Endothelial cell of umbilical vein (primary cell): Measurements from ENCODE around the gene RBL1. TPM values are rescaled to one million over a fixed set of nuclear protein-coding genes. Genes with fewer than 3 reads are reported as not detected.
"Not testable (repeated sequence)": the region's sequence is repeated elsewhere in the genome, so short reads cannot be mapped to it uniquely, and the experiment has no call there.

Experiments
- BruUV-seq: library from RNA; stranded (reverse); fragments of 400-500 nt; replicated peaks from 2 replicates; lab custom pipeline; 2021; lab: Mats Ljungman, UMichigan
- CTCF ChIA-PET: fragments of 300-600, 350-600 bp; sonication (Branson Sonifier 250); formaldehyde crosslinking; loops from one replicate; lab custom pipeline; 2021; ENCODE audit warnings: antibody characterized with exemption, inconsistent platforms; lab: Charles Lee
- POLR2A ChIA-PET: fragments of 300-600, 350-600 bp; sonication (Branson Sonifier 250); formaldehyde crosslinking; loops from one replicate; lab custom pipeline; 2021; ENCODE audit warnings: antibody characterized with exemption, inconsistent platforms; lab: Charles Lee
- DNase-seq: peaks from one replicate; pipeline ENCODE4 v3.0.0-alpha.2; 2011; ENCODE audit warnings: low read depth, low spot score
- FAIRE-seq: peaks from 2 replicates; lab custom pipeline; 2011; peaks lifted over from hg19 to GRCh38; lab: Jason Lieb, UNC
- H2AFZ ChIP-seq: 2 replicates; pipeline ENCODE4 v1.6.0; 2012; ENCODE audit warnings: low read depth, low read length, control low read depth, inconsistent platforms
- H3K27ac ChIP-seq: 2 replicates; pipeline ENCODE4 v1.5.1; 2011; ENCODE audit warnings: low read depth, mild to moderate bottlenecking, control low read depth, low read length, moderate library complexity; ENCODE audit not compliant: insufficient read depth
- H3K27me3 ChIP-seq, 2 experiments: 2 replicates each; pipeline versions ENCODE4 v1.6.0 to v1.6.1; 2011; ENCODE audit warnings: low read length in 2 of 2, mixed read lengths in 1 of 2; ENCODE audit not compliant: control insufficient read depth in 2 of 2, insufficient read depth in 2 of 2
- H3K36me3 ChIP-seq, 2 experiments: 2 replicates in 1 of 2; 3 replicates in 1 of 2; pipeline ENCODE4 v1.5.1; 2011; ENCODE audit warnings: low read length in 2 of 2, mild to moderate bottlenecking in 1 of 2, moderate library complexity in 1 of 2; ENCODE audit not compliant: control insufficient read depth in 2 of 2, insufficient read depth in 2 of 2; ENCODE audit errors: extremely low read depth in 1 of 2
- H3K4me1 ChIP-seq: 3 replicates; pipeline ENCODE4 v1.5.1; 2011; ENCODE audit warnings: mild to moderate bottlenecking, low read length; ENCODE audit not compliant: control insufficient read depth, insufficient read depth; ENCODE audit errors: extremely low read depth
- H3K4me2 ChIP-seq: 2 replicates; pipeline ENCODE4 v1.6.1; 2011; ENCODE audit warnings: low read length, control low read depth, mixed read lengths; ENCODE audit not compliant: insufficient read depth
- H3K4me3 ChIP-seq, 3 experiments: fragments of 200-600 bp in 1 of 3; sonication (generic), shearing (Covaris generic) in 1 of 3; replicated peaks in 1 of 3; 2 replicates each; pipeline ENCODE4 v1.5.1; 2011 to 2016; ENCODE audit warnings: control low read depth in 3 of 3, low read length in 3 of 3, mild to moderate bottlenecking in 2 of 3, inconsistent platforms in 1 of 3, low read depth in 1 of 3, moderate library complexity in 1 of 3; ENCODE audit not compliant: insufficient read depth in 1 of 3
- H3K79me2 ChIP-seq: 2 replicates; pipeline ENCODE4 v1.6.0; 2012; ENCODE audit warnings: low read length, inconsistent platforms; ENCODE audit not compliant: control insufficient read depth, insufficient read depth
- H3K9ac ChIP-seq: replicated peaks from 2 replicates; pipeline ENCODE3; 2011; ENCODE audit warnings: low read length, control low read depth; ENCODE audit not compliant: insufficient read depth; ENCODE audit errors: extremely low read depth
- H3K9me1 ChIP-seq: replicated peaks from 3 replicates; pipeline ENCODE4 v1.6.0; 2011; ENCODE audit warnings: mild to moderate bottlenecking, low read length; ENCODE audit not compliant: control insufficient read depth, insufficient read depth; ENCODE audit errors: extremely low read depth
- H3K9me3 ChIP-seq: replicated peaks from 2 replicates; pipeline ENCODE4 v1.5.1; 2012; ENCODE audit warnings: low read length, inconsistent platforms; ENCODE audit not compliant: control insufficient read depth, insufficient read depth
- H4K20me1 ChIP-seq: replicated peaks from 2 replicates; pipeline ENCODE3; 2011; ENCODE audit warnings: mild to moderate bottlenecking, low read length; ENCODE audit not compliant: control insufficient read depth, insufficient read depth; ENCODE audit errors: extremely low read depth
- CTCF ChIP-seq, 2 donors: IDR thresholded peaks; 1 replicate in 1 of 2; 2 replicates in 1 of 2; pipeline ENCODE4 v1.5.1; 2011; ENCODE audit warnings: low read length in 2 of 2, mild to moderate bottlenecking in 2 of 2, moderate library complexity in 2 of 2, control low read depth in 1 of 2, inconsistent platforms in 1 of 2, low read depth in 1 of 2; ENCODE audit not compliant: insufficient read depth in 1 of 2; ENCODE audit errors: extremely low read depth in 1 of 2
- EZH2 ChIP-seq: IDR thresholded peaks from 2 replicates; pipeline ENCODE4 v1.6.1; 2012; ENCODE audit warnings: borderline replicate concordance, low read depth, mild to moderate bottlenecking, moderate library complexity, low read length, inconsistent platforms; ENCODE audit not compliant: severe bottlenecking
- FOS ChIP-seq: IDR thresholded peaks from 2 replicates; pipeline ENCODE4 v1.6.1; 2011; ENCODE audit warnings: mild to moderate bottlenecking, low read length, moderate library complexity, borderline replicate concordance; ENCODE audit not compliant: insufficient read depth
- GATA2 ChIP-seq: IDR thresholded peaks from 2 replicates; pipeline ENCODE4 v1.7.0; 2011; ENCODE audit warnings: low read depth, mild to moderate bottlenecking, moderate library complexity, mixed read lengths, low read length; ENCODE audit not compliant: insufficient read length, insufficient read depth
- JUN ChIP-seq: IDR thresholded peaks from 2 replicates; pipeline ENCODE4 v1.6.1; 2011; ENCODE audit warnings: borderline replicate concordance, low read depth; ENCODE audit not compliant: insufficient read length, insufficient read depth
- MAX ChIP-seq: IDR thresholded peaks from 2 replicates; pipeline ENCODE4 v1.6.1; 2011; ENCODE audit not compliant: insufficient read depth, insufficient read length
- MYC ChIP-seq: IDR thresholded peaks from one replicate; pipeline ENCODE4 v1.6.1; 2011; ENCODE audit warnings: mild to moderate bottlenecking, low read depth, low read length
- POLR2A ChIP-seq: IDR thresholded peaks from 2 replicates; pipeline ENCODE4 v1.6.1; 2012; ENCODE audit warnings: low read depth, mild to moderate bottlenecking, control low read depth, low read length
- POLR2AphosphoS5 ChIP-seq: IDR thresholded peaks from 2 replicates; pipeline ENCODE4 v1.6.1; 2012; ENCODE audit warnings: low read depth, mild to moderate bottlenecking, control low read depth, low read length, moderate library complexity; ENCODE audit not compliant: insufficient read depth
- dilution Hi-C: fragments of 300-500 bp; cut with MboI; formaldehyde crosslinking; loops from one replicate; pipeline ENCODE4 v1.15.0; 2019; ENCODE audit warnings: low sequenced_read_pairs; ENCODE audit not compliant: extremely low pct_ligation_motif_present
- intact Hi-C: fragments of 100-400 bp; cut with micrococcal nuclease; formaldehyde crosslinking; loops from one replicate; pipeline ENCODE4 v1.10.0; 2022
- polyA plus RNA-seq, 4 experiments: library from polyadenylated mRNA; depleted of rRNA in 3 of 4; stranded (reverse) in 3 of 4; unstranded in 1 of 4; fragments of >200 nt; gene quantifications; 2 replicates each; pipeline versions ENCODE4 v1.2.1 to v1.2.3, GENCODE V29; 2011 to 2012; ENCODE audit warnings: missing spikeins in 1 of 4
- total RNA-seq: library from RNA; stranded (reverse); gene quantifications from 2 replicates; pipeline ENCODE4 v1.2.3, GENCODE V29; 2021

Gene RBL1
- total and polyA plus RNA-seq, 2 donors (not counting 3 experiments of a cell fraction or from before 2014, with no cell fraction given), result 3.1 to 20.1 TPM

- FAIRE-seq, BruUV-seq, CTCF ChIA-PET, H3K79me2 ChIP-seq, H3K9ac ChIP-seq, H3K27ac ChIP-seq, H3K4me3 ChIP-seq, dilution Hi-C loops, H3K4me2 ChIP-seq, POLR2A ChIA-PET, H2AFZ ChIP-seq, H3K9me3 ChIP-seq, DNase-seq, H3K36me3 ChIP-seq, H3K4me1 ChIP-seq, H3K27me3 ChIP-seq, H3K9me1 ChIP-seq, intact Hi-C loops, H4K20me1 ChIP-seq: not testable (repeated sequence)
These were observed 94.2 kb downstream of the RBL1 start for GRCh38 chr20:37001634-37002033.

- H3K4me2 ChIP-seq, H3K4me1 ChIP-seq, POLR2A ChIA-PET, DNase-seq, H4K20me1 ChIP-seq, H3K27me3 ChIP-seq, FAIRE-seq, BruUV-seq, CTCF ChIA-PET, intact Hi-C loops, H3K27ac ChIP-seq, H3K79me2 ChIP-seq, H3K9me1 ChIP-seq, H3K9me3 ChIP-seq, H3K9ac ChIP-seq, H3K4me3 ChIP-seq, dilution Hi-C loops, H2AFZ ChIP-seq, H3K36me3 ChIP-seq: not testable (repeated sequence)
These were observed 95.6 kb downstream of the RBL1 start for GRCh38 chr20:37000171-37000570.

- BruUV-seq, result no TSS peak
These were observed 97.1 kb downstream of the RBL1 start for GRCh38 chr20:36998652-36999051.

More at GRCh38 chr20:36998652-36999051, 97.1 kb downstream of the RBL1 start:
- no peak for DNase-seq
- no peaks in the 10 kb centered on the region for H3K4me1 ChIP-seq
- CTCF ChIA-PET, result no interaction called here
- no peaks in the 10 kb centered on the region for H3K27me3 ChIP-seq
- no peaks in the 10 kb centered on the region for H3K9me3 ChIP-seq
- H3K4me2 ChIP-seq, result no peak overlapping the region
- no peak overlapping the region for H3K4me3 ChIP-seq
- no peaks in the 10 kb centered on the region for H4K20me1 ChIP-seq
- FAIRE-seq, result peak; percentile 28
- dilution Hi-C loops, result no loop called here
- TF ChIP-seq POLR2AphosphoS5 (no peak), MYC (no peak), EZH2 (no peak), MAX (no peak), JUN (no peak), FOS (no peak), GATA2 (no peak), POLR2A (no peak), CTCF (IDR thresholded peaks at IDR 0.05; ENCODE audit: extremely low read depth in 1 of 2, insufficient read depth in 1 of 2, low read depth in 1 of 2, low read length in 2 of 2) (no peak)
- no peaks in the 10 kb centered on the region for H3K36me3 ChIP-seq
- no peak overlapping the region for H2AFZ ChIP-seq
- no peak overlapping the region for H3K27ac ChIP-seq
- POLR2A ChIA-PET, result no interaction called here
- H3K79me2 ChIP-seq, result no peaks in the 10 kb centered on the region
- H3K9ac ChIP-seq, result no peak overlapping the region
- intact Hi-C loops, result no loop called here
- H3K9me1 ChIP-seq, result no peaks in the 10 kb centered on the region
